Loucy (cell line): Measurements from ENCODE around the gene HGS.

ENCODE experiments used
- EZH2phosphoT487 ChIP-seq: fragments of 200-600 bp; IDR thresholded peaks from 2 replicates; pipeline ENCODE4 v1.6.1; 2018; ENCODE audit warnings: antibody characterized with exemption, mild to moderate bottlenecking, moderate library complexity, borderline replicate concordance
- TF ChIP-seq, protein P1 (sequence below): fragments of 200-600 bp; sonication (generic); conservative IDR thresholded peaks from 2 replicates; pipeline ENCODE4 v1.5.1; 2014; ENCODE audit warnings: mild to moderate bottlenecking, antibody characterized with exemption, low read length

DNA sequence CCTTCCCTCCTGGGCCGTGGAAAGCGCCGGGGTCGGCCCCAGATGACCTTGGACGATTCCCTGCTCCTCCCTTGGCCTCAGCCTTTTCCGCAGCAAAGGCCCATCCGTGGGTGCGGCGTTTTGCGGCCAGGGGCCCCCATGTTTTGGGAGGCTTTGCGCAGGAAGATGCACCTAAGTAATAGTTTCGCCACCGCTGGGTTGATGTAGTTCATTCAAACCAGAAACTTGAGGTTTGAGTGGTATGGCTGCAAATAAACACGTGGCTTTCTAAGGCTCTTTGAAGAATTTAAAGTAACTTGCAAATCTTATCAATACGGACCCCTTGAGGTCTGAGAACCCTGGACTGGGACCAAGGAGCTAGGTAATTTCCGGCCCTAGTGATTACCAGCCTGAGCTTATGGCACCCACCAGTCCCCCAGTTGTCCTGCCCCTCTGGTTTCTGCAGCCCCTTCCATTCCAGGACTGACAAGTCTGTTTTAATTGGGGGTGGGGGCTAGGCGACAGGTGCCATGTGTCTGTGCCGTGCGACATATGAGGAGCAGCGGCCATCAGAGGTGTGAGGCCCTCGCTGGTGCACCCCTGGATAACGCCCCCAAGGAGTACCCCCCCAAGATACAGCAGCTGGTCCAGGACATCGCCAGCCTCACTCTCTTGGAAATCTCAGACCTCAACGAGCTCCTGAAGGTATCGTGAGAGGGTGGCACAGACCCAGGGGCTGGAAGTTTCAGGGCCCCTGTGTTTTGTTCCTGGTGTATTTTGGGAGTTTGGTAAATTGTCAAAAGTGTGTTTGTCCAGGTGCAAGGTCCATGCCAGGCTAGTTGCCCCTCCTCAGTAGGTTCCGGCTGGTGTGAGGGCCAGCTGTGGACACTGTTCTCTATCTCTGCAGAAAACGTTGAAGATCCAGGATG lies 20.2 kb downstream of the HGS start:
- TF ChIP-seq EZH2phosphoT487 = no peak
- TF ChIP-seq, protein P1, sequence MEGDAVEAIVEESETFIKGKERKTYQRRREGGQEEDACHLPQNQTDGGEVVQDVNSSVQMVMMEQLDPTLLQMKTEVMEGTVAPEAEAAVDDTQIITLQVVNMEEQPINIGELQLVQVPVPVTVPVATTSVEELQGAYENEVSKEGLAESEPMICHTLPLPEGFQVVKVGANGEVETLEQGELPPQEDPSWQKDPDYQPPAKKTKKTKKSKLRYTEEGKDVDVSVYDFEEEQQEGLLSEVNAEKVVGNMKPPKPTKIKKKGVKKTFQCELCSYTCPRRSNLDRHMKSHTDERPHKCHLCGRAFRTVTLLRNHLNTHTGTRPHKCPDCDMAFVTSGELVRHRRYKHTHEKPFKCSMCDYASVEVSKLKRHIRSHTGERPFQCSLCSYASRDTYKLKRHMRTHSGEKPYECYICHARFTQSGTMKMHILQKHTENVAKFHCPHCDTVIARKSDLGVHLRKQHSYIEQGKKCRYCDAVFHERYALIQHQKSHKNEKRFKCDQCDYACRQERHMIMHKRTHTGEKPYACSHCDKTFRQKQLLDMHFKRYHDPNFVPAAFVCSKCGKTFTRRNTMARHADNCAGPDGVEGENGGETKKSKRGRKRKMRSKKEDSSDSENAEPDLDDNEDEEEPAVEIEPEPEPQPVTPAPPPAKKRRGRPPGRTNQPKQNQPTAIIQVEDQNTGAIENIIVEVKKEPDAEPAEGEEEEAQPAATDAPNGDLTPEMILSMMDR = no peak
